Measurements from ENCODE around the gene TFF3. TPM values are rescaled to one million over a fixed set of nuclear protein-coding genes. Genes with fewer than 3 reads are reported as not detected.

TFF3 gene
- total RNA-seq, 2 donors from 2014 or later, result not detected

- Mint-ChIP-seq H3K4me3 (no peak overlapping the region), H3K27me3 (ENCODE audit: low read depth) (no peaks in the 10 kb centered on the region), H3K27ac (no peak overlapping the region), H3K36me3 (ENCODE audit: insufficient read depth in 2 of 2) (no peaks in the 10 kb centered on the region), H3K4me1 (ENCODE audit: low read depth) (peaks cover 20% of the 10 kb centered on the region), H3K9me3 (no peaks in the 10 kb centered on the region)
- DNase-seq, result no peak
- ATAC-seq (replicated peaks in 1 of 2), result no peak
Observed at GRCh38 chr21:42343556-42343955, 28.3 kb upstream of the TFF3 start.

GRCh38 chr21:42343101-42343500 lies 27.9 kb upstream of the TFF3 start:
- Mint-ChIP-seq H3K36me3 (ENCODE audit: insufficient read depth in 2 of 2) (no peaks in the 10 kb centered on the region), H3K4me3 (no peak overlapping the region), H3K27me3 (ENCODE audit: low read depth) (no peaks in the 10 kb centered on the region), H3K27ac (no peak overlapping the region), H3K4me1 (ENCODE audit: low read depth) (peaks cover 25% of the 10 kb centered on the region), H3K9me3 (no peaks in the 10 kb centered on the region)
- DNase-seq (no peak), ATAC-seq (replicated peaks in 1 of 2) (no peak)

GRCh38 chr21:42341776-42342542 lies 26.8 kb upstream of the TFF3 start:
- H3K27ac Mint-ChIP-seq, result no peak overlapping the region
- H3K4me1 Mint-ChIP-seq (ENCODE audit: low read depth), result peaks cover 32% of the 10 kb centered on the region
- no peak for DNase-seq

GRCh38 chr21:42340187-42341050 lies 25.2 kb upstream of the TFF3 start:
- ATAC-seq (replicated peaks in 1 of 2), result no peak

More at GRCh38 chr21:42341776-42342542, 26.8 kb upstream of the TFF3 start:
- H3K27me3 Mint-ChIP-seq (ENCODE audit: low read depth), result peaks cover 9% of the 10 kb centered on the region
- H3K36me3 Mint-ChIP-seq (ENCODE audit: insufficient read depth in 2 of 2), result peaks cover 0 to 2% of the 10 kb centered on the region in 2 donors
- no peak for ATAC-seq (replicated peaks in 1 of 2)
- H3K4me3 Mint-ChIP-seq, result no peak overlapping the region
- H3K9me3 Mint-ChIP-seq, result no peaks in the 10 kb centered on the region

GRCh38 chr21:42338729-42339715 lies 23.8 kb upstream of the TFF3 start:
- H3K9me3 Mint-ChIP-seq, result no peaks in the 10 kb centered on the region
- H3K27ac Mint-ChIP-seq, result no peak overlapping the region
- H3K4me1 Mint-ChIP-seq (ENCODE audit: low read depth), result peaks cover 32% of the 10 kb centered on the region
- H3K27me3 Mint-ChIP-seq (ENCODE audit: low read depth), result peaks cover 13% of the 10 kb centered on the region
- ATAC-seq (replicated peaks in 1 of 2) (peak; percentile 84 to 89), DNase-seq (peak; percentile 30 to 36)
- H3K36me3 Mint-ChIP-seq (ENCODE audit: insufficient read depth in 2 of 2), result peaks cover 0 to 2% of the 10 kb centered on the region in 2 donors
- H3K4me3 Mint-ChIP-seq, result peak overlapping the region; percentile 6 to 37

More at GRCh38 chr21:42340187-42341050, 25.2 kb upstream of the TFF3 start:
- no peak for DNase-seq
- Mint-ChIP-seq H3K4me3 (no peak overlapping the region), H3K36me3 (ENCODE audit: insufficient read depth in 2 of 2) (peaks cover 0 to 2% of the 10 kb centered on the region in 2 donors), H3K9me3 (no peaks in the 10 kb centered on the region), H3K27ac (no peak overlapping the region), H3K4me1 (ENCODE audit: low read depth) (peaks cover 32% of the 10 kb centered on the region), H3K27me3 (ENCODE audit: low read depth) (peaks cover 13% of the 10 kb centered on the region)

- peak overlapping the region; percentile 58 to 77 for H3K4me3 Mint-ChIP-seq
- H3K27ac Mint-ChIP-seq, result peak overlapping the region; percentile 63
- peaks cover 0 to 2% of the 10 kb centered on the region in 2 donors for H3K36me3 Mint-ChIP-seq (ENCODE audit: insufficient read depth in 2 of 2)
- peaks cover 32% of the 10 kb centered on the region for H3K4me1 Mint-ChIP-seq (ENCODE audit: low read depth)
- H3K27me3 Mint-ChIP-seq (ENCODE audit: low read depth), result peaks cover 13% of the 10 kb centered on the region
- no peaks in the 10 kb centered on the region for H3K9me3 Mint-ChIP-seq
- DNase-seq (peak; percentile 85 to 87), ATAC-seq (replicated peaks in 1 of 2) (peak; percentile 70 to 73)
Observed at GRCh38 chr21:42337830-42338728, 22.9 kb upstream of the TFF3 start.

GRCh38 chr21:42337276-42337675 lies 22.1 kb upstream of the TFF3 start:
- peaks cover 0 to 2% of the 10 kb centered on the region in 2 donors for H3K36me3 Mint-ChIP-seq (ENCODE audit: insufficient read depth in 2 of 2)
- peak overlapping the region; percentile 63 for H3K27ac Mint-ChIP-seq
- H3K9me3 Mint-ChIP-seq, result no peaks in the 10 kb centered on the region
- peak overlapping the region; percentile 58 to 77 for H3K4me3 Mint-ChIP-seq
- ATAC-seq (replicated peaks in 1 of 2) (no peak), DNase-seq (no peak)
- H3K4me1 Mint-ChIP-seq (ENCODE audit: low read depth), result peaks cover 32% of the 10 kb centered on the region
- H3K27me3 Mint-ChIP-seq (ENCODE audit: low read depth), result peaks cover 13% of the 10 kb centered on the region

GRCh38 chr21:42336054-42336453 lies 20.8 kb upstream of the TFF3 start:
- H3K9me3 Mint-ChIP-seq, result peaks cover 3 to 4% of the 10 kb centered on the region in 2 donors
- ATAC-seq (replicated peaks in 1 of 2), result no peak
- no peak for DNase-seq
- peaks cover 13% of the 10 kb centered on the region for H3K27me3 Mint-ChIP-seq (ENCODE audit: low read depth)
- H3K27ac Mint-ChIP-seq, result no peak overlapping the region
- H3K36me3 Mint-ChIP-seq (ENCODE audit: insufficient read depth in 2 of 2), result peaks cover 5 to 7% of the 10 kb centered on the region in 2 donors
- peaks cover 32% of the 10 kb centered on the region for H3K4me1 Mint-ChIP-seq (ENCODE audit: low read depth)
- H3K4me3 Mint-ChIP-seq, result no peak overlapping the region

- H3K9me3 Mint-ChIP-seq, result peaks cover 7% of the 10 kb centered on the region in 2 donors
- H3K4me1 Mint-ChIP-seq (ENCODE audit: low read depth), result peaks cover 3% of the 10 kb centered on the region
- no peak for DNase-seq
Observed at GRCh38 chr21:42332557-42333317, 17.5 kb upstream of the TFF3 start.

GRCh38 chr21:42331660-42332059 lies 16.5 kb upstream of the TFF3 start:
- Mint-ChIP-seq H3K36me3 (ENCODE audit: insufficient read depth in 2 of 2) (peaks cover 6 to 8% of the 10 kb centered on the region in 2 donors), H3K27ac (no peak overlapping the region), H3K4me1 (ENCODE audit: low read depth) (no peaks in the 10 kb centered on the region), H3K27me3 (ENCODE audit: low read depth) (peaks cover 1% of the 10 kb centered on the region), H3K4me3 (no peak overlapping the region), H3K9me3 (peaks cover 7% of the 10 kb centered on the region in 2 donors)
- DNase-seq (no peak), ATAC-seq (replicated peaks in 1 of 2) (no peak)

More at GRCh38 chr21:42332557-42333317, 17.5 kb upstream of the TFF3 start:
- Mint-ChIP-seq H3K36me3 (ENCODE audit: insufficient read depth in 2 of 2) (peaks cover 7 to 8% of the 10 kb centered on the region in 2 donors), H3K4me3 (no peak overlapping the region), H3K27me3 (ENCODE audit: low read depth) (peaks cover 12% of the 10 kb centered on the region), H3K27ac (no peak overlapping the region)
- ATAC-seq (replicated peaks in 1 of 2), result no peak

All from activated T-cell treated with anti-CD3 and anti-CD28 coated beads, Interleukin-2, amount 50 U/mL, for 72 hours (primary cell).